WTC11 (cell line): ENCODE data around the gene SLC17A5.
A peak's percentile ranks its signal among the peaks of the same experiment; 100 is the strongest.

Source experiments
- CREB1 ChIP-seq: sonication (generic); formaldehyde crosslinking; IDR thresholded peaks from 2 replicates; pipeline ENCODE4 v1.8.0; 2023; ENCODE audit warnings: mild to moderate bottlenecking, missing genetic modification reagents
- CREM ChIP-seq: sonication (generic); formaldehyde crosslinking; IDR thresholded peaks from 2 replicates; pipeline ENCODE4 v1.8.1; 2022; ENCODE audit warnings: mild to moderate bottlenecking, missing genetic modification reagents, moderate library complexity
- EMX1 ChIP-seq: fragments of 250-450 bp; sonication (Bioruptor Pico); IDR thresholded peaks from 2 replicates; pipeline ENCODE4 v1.8.0; 2021; ENCODE audit warnings: mild to moderate bottlenecking
- GTF2I ChIP-seq: fragments of 250-450 bp; sonication (Bioruptor Pico); conservative IDR thresholded peaks from 2 replicates; pipeline ENCODE4 v1.4.0; 2021; ENCODE audit warnings: mild to moderate bottlenecking
- IRF2 ChIP-seq: sonication (generic); formaldehyde crosslinking; IDR thresholded peaks from 2 replicates; pipeline ENCODE4 v1.8.0; 2022; ENCODE audit warnings: low read depth, missing genetic modification reagents, borderline replicate concordance
- NR1H2 ChIP-seq: sonication (generic); formaldehyde crosslinking; IDR thresholded peaks from 2 replicates; pipeline ENCODE4 v1.9.0; 2021; ENCODE audit warnings: mild to moderate bottlenecking, moderate library complexity, missing genetic modification reagents
- NR2C2 ChIP-seq: sonication (generic); formaldehyde crosslinking; IDR thresholded peaks from 2 replicates; pipeline ENCODE4 v1.8.0; 2022; ENCODE audit warnings: mild to moderate bottlenecking, missing genetic modification reagents
- RORB ChIP-seq: fragments of 250-450 bp; sonication (Bioruptor Pico); IDR thresholded peaks from 2 replicates; pipeline ENCODE4 v1.9.0; 2021; ENCODE audit warnings: mild to moderate bottlenecking
- ZNF138 ChIP-seq: sonication (generic); formaldehyde crosslinking; conservative IDR thresholded peaks from 2 replicates; pipeline ENCODE4 v1.8.1; 2022; ENCODE audit warnings: mild to moderate bottlenecking, moderate library complexity, missing genetic modification reagents
- TF ChIP-seq, protein P1 (sequence below): fragments of 200-600 bp; IDR thresholded peaks from 2 replicates; pipeline ENCODE4 v1.8.0; 2022; ENCODE audit warnings: antibody characterized with exemption
- TF ChIP-seq, protein P2 (sequence below): sonication (generic); formaldehyde crosslinking; IDR thresholded peaks from 2 replicates; pipeline ENCODE4 v1.8.0; 2022; ENCODE audit warnings: mild to moderate bottlenecking, missing genetic modification reagents
- TF ChIP-seq, protein P3 (sequence below): sonication (generic); formaldehyde crosslinking; IDR thresholded peaks from 2 replicates; pipeline ENCODE4 v1.8.1; 2023; ENCODE audit warnings: mild to moderate bottlenecking, missing genetic modification reagents, borderline replicate concordance

DNA sequence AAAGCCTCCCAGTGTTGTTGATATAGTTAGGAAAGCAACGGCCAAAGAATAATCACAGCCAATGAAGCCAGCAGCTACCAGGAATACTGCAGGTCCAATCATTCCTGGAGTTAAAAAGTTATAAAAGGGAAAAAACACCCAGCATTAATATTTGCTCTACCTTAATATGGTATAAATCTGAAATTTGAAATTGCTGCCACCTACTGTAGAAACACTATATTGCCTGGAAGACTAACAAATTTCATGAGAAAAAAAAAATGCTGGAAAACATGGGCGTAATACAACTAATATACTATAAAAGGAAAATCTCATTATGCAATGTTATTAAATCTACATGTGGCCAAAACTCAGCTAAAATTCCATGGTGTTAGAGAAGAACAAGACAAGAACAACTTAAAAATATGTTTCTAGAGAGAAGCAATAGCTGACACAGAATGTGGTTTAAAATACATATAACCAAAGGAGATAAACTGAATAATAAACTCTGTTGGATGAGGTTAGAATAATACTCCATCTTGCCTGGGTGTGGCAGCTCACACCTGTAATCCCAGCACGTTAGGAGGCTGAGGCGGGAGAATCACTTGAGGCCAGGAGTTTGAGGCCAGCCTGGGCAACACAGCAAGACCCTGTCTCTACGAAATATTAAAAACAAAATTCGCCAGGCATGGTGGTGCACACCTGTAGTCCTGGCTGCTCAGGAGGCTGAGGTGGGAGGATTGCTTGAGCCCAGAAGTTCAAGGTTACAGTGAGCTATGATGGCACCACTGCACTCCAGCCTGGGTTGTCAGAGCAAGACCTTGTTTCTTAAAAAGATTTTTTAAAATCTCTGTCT lies 43.1 kb downstream of the SLC17A5 start:
- TF ChIP-seq CREB1 (CRISPR knock-in tag) (no peak), CREM (CRISPR knock-in tag) (no peak), GTF2I (CRISPR knock-in tag) (no peak), NR2C2 (CRISPR knock-in tag) (no peak), RORB (CRISPR knock-in tag) (no peak), EMX1 (CRISPR knock-in tag) (no peak), IRF2 (CRISPR knock-in tag) (no peak), ZNF138 (no peak), NR1H2 (CRISPR knock-in tag) (no peak)
- TF ChIP-seq, protein P1, sequence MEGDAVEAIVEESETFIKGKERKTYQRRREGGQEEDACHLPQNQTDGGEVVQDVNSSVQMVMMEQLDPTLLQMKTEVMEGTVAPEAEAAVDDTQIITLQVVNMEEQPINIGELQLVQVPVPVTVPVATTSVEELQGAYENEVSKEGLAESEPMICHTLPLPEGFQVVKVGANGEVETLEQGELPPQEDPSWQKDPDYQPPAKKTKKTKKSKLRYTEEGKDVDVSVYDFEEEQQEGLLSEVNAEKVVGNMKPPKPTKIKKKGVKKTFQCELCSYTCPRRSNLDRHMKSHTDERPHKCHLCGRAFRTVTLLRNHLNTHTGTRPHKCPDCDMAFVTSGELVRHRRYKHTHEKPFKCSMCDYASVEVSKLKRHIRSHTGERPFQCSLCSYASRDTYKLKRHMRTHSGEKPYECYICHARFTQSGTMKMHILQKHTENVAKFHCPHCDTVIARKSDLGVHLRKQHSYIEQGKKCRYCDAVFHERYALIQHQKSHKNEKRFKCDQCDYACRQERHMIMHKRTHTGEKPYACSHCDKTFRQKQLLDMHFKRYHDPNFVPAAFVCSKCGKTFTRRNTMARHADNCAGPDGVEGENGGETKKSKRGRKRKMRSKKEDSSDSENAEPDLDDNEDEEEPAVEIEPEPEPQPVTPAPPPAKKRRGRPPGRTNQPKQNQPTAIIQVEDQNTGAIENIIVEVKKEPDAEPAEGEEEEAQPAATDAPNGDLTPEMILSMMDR, result peak; percentile 31; the same call in 1 of the 2 replicates
- TF ChIP-seq, protein P2, sequence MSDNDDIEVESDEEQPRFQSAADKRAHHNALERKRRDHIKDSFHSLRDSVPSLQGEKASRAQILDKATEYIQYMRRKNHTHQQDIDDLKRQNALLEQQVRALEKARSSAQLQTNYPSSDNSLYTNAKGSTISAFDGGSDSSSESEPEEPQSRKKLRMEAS (CRISPR knock-in tag), result no peak
- TF ChIP-seq, protein P3, sequence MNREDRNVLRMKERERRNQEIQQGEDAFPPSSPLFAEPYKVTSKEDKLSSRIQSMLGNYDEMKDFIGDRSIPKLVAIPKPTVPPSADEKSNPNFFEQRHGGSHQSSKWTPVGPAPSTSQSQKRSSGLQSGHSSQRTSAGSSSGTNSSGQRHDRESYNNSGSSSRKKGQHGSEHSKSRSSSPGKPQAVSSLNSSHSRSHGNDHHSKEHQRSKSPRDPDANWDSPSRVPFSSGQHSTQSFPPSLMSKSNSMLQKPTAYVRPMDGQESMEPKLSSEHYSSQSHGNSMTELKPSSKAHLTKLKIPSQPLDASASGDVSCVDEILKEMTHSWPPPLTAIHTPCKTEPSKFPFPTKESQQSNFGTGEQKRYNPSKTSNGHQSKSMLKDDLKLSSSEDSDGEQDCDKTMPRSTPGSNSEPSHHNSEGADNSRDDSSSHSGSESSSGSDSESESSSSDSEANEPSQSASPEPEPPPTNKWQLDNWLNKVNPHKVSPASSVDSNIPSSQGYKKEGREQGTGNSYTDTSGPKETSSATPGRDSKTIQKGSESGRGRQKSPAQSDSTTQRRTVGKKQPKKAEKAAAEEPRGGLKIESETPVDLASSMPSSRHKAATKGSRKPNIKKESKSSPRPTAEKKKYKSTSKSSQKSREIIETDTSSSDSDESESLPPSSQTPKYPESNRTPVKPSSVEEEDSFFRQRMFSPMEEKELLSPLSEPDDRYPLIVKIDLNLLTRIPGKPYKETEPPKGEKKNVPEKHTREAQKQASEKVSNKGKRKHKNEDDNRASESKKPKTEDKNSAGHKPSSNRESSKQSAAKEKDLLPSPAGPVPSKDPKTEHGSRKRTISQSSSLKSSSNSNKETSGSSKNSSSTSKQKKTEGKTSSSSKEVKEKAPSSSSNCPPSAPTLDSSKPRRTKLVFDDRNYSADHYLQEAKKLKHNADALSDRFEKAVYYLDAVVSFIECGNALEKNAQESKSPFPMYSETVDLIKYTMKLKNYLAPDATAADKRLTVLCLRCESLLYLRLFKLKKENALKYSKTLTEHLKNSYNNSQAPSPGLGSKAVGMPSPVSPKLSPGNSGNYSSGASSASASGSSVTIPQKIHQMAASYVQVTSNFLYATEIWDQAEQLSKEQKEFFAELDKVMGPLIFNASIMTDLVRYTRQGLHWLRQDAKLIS (CRISPR knock-in tag), result no peak
